ENCODE measurements around the gene C1QL2.

The C1QL2 gene

GRCh38 chr2:119179202-119179601 lies 20.7 kb upstream of the C1QL2 start:
- no peak for DNase-seq

DNA sequence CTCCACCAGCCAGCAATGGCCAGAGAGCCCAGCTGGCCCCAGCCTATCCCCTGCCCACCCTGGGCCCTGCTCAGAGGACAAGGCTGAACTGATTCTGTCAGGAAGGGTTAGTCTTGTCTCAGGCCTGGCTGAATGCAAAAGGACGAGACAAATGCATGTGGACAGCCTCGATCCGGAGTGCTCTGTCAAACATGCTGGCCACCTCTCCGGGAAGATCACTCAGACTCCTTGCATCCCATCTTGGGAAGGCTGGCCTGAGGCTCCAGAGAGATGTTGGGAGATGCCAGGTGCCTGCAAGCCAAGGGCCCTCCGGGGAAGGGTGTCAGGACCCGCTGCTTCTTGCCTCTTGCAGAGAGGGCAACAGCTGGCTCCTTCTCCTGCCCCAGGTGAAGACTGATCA lies 20.2 kb upstream of the C1QL2 start:
- DNase-seq: no peak

DNA sequence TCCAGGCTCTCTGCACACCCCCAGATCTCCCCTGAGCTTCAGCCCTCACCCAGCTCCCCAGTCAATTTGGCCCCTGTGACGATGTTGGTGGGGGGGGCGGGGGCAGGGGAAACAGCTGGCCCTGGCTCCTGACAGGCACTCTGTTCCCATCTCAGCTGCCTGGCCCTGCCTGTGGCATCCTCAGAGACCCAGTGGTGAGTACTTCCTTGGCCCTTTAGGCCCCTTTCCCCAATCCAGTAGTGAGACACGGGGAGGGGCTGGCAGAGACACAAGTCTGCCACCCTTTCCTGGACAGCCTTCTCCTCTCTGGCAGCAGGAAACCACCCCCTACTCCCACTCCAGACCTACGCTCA lies 19.3 kb upstream of the C1QL2 start:
- no peak for DNase-seq

DNA sequence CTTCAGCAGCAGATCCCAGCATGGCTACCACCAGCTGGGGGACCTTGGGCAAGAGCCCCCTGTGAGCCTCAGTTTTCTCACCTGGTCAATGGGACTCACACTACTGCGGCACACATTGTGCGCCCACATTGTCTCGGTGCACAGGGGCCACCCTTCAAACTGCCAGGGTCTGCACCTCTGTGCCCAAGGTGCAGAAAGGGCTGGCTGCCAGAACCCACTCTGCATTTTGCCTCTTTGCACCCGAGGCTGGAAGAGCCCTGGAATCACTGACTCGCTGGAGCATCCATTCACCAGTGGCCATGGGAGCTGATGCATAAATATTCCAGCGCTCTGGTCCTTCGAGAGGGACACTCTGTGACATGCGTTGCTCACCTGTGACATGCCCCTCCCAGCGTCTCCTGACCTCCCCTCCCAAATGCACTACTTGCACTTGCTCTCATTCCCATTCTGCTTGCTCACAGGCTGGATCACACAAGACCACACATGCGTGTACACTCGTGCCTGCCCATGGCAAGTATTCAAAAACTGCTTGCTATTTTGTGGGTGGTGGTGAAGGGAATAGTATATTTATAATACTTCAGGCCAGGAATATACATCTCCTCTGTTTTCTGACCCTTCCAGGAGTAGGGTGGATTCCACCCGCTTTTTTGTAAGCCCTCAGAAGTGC lies 18.8 kb upstream of the C1QL2 start:
- DNase-seq: no peak

- no peak for DNase-seq
These were observed 17.0 kb upstream of the C1QL2 start for GRCh38 chr2:119175517-119175916.

GRCh38 chr2:119174993-119175347 lies 16.4 kb upstream of the C1QL2 start:
- DNase-seq: no peak

DNA sequence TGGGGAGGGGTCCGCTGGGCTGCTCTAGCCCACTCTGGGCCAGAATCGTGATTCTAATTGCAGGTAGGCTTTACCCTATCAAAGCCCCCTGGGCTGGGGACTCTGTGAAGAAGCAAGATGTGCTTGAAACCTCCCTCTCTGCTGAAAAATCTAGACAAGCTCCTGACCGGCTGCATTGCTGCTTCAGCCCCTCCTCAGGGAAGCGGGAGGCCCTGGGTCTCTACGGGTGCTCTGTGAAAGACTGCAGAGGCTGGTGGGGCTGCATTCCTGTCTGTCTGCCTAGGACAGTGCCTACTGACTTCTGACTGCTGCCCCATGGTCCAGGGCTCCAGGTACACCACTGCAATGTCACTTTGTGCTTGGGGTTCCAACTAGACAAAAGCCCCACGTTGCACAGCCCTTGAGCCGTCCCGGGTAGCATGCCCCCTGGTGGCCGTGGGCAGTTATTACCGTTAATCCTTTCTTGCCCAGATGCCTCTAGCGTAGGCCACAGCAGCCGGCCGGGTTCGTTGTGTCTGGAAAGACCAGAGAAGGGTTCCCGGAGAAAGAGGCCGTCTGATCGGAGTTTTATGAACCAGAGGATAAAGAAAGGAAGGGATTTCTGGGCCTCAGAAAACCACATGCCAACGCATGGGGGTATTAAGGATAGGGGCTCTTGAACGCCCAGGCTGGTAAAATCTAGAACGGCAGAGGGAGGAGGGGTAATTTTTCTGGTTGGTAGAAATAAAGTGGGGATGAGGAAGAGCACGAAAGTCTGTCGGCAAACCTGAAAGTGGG lies 15.9 kb upstream of the C1QL2 start:
- DNase-seq: peak; percentile 70 to 89 (median 84)

- no peak for DNase-seq
These were observed 15.1 kb upstream of the C1QL2 start for GRCh38 chr2:119173556-119174060.

- DNase-seq: no peak
These were observed 12.0 kb upstream of the C1QL2 start for GRCh38 chr2:119170504-119170903.

DNA sequence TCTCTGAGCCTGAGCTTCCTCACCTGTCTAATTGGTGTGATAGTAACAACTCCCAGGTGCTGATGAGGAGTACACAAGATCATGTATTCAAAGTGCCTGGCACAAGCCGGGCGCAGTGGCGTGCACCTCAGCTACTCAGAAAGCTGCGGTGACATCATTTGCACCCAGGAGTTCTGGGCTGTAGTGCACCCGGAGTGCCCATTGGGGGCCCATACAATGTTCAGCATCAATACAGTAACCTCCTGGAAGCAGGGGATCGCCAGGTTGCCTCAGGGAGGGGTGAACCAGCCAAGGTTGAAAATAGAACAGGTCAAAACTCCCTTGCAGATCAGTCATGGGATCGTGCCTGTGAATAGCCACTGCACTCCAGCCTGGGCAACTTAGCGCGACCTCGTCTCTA lies 11.2 kb upstream of the C1QL2 start:
- DNase-seq: no peak

DNA sequence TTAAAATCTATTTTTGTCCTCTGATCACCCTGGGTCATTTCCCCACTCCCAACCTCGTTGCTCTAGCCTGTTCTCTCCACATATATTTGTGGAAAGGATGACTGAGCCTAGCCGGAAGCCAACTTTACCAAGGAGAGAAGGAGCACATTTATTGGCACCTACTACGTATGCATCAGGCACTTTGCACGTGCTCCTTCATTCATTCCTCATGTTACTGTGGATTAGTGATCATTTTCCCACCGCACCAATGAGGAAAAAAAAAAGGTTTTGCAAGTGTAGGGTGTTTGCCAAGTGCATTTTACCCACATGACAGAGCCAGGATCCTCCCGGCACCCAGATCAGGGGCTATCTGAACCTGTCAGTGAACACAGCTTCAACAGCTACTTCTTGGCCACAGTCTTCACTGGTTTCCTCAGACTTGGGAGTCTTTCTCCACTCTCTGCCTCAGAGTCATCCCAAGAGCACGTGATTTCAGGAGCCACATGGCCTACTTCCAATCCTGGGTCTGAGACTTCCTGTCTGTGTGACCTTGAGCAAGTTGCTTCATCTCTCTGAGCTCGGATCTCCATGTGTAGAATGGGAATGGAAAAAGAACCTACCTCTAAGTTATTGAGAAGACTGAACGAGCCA lies 1.9 kb upstream of the C1QL2 start:
- DNase-seq: peak in 1 of 3 donors; percentile 25

DNA sequence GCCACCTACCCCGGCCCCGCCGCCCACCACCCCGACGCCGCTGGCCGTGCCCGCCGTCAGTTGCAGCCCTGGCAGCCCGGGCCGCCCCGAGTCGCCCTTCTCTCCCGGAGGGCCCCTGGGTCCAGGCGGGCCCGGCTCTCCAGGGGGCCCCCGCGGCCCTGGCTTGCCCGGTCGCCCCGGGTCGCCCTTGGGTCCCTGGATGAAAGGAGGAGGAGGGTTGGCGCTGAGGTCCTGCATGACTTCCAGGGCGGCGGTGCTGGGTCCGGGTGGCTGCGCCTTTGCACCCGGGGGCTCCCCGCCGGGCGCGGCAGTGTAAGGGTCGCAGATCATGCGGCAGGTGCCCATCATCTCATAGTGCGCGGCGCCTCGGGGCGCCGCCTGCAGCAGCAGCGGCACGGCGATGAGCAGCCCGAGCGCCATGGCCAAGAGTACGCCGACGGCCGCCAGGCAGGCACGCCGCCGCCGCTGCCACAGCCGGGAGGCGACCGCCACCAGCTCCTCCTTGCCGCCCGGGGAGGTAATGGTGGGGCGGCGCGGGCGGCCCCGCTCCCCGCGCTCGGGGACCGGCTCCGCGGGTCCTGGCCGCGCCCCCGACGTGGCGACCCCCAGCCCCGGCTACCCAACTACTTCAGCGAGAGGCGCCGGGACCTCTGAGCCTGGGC lies 570 bp downstream of the C1QL2 start:
- no peak for DNase-seq

DNA sequence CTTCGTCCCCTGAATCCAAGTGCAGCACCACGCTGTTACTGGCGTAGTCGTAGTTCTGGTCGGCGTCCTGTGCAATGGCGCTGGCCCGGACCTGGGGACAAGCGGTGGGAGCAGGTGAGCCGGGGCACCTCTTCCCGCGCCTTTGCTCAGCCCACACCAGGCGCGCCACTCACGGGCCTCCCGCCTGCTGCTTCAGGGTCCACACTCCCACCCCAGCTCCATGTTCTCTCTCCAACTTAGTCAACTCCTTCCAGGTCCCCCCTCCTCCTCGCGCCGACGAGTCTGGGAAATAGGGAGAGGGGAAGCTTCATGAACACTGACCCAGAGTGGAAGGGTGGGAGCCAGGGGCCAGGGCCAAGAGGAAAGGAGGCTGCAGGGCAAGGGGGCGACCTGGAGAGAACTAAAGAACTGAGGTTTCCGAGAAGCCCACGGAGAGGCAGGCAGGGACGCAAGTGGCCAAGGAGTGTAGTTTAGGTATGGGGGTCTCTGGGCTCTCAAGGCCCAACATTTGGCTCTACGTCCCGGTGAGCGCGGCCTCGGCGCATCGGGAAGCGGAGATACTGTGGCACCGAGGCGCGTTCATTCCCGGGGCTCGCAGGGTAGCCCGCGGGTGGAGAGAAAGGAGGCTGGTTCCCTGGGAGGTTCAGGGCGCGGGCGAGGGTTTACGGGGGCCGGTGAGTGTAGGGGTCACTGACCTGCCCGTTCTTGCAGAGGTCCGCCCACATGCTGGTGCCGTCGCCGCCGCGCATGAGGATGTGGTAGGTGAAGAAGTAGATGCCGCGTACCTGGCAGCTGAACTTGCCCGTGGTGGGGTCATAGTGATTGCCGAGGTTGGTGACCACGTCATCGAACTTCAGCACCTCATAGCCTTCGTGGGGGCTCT lies 1.4 kb downstream of the C1QL2 start:
- no peak for DNase-seq

DNA sequence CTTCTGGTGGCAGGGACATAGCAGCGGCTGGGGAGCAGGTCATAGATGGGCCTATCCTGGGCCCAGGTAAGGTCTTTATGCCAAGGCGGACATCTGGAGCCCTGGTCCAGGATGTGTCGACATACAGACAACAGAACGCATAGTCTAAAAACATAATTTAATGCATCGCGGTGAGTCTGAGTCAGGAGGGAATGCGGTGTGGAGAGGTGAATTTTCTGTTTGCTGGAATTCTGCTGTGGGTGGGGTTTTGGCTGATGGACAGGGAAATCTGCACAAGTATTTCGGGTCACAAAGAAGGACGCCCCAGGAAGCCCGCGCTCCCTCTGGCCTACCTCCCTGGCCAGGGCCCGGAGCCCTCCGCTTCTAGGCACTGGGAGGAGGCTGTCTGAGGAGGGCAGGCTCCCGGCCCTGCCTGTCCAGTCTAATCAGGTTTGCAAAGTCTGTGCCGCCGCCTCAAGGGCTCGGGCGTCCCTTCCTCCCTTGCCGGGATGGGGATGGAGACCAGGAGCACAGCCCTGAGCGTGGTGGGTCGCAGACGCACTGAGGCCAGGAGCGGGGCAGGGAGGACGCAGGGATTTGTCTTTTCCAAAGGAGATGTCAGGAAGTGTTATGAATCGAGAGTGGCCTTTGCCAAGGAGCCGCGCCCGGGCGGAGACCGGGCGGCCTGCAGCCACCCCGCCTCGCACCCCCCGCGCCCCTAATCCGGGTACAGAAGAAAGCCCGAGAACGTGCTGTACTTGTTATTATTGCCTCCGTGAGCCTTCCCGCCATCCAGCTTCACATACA lies 2.3 kb downstream of the C1QL2 start:
- DNase-seq: no peak

GRCh38 chr2:119155633-119156032 lies 2.9 kb downstream of the C1QL2 start:
- DNase-seq: peak; percentile 78 to 88 (median 84)

DNA sequence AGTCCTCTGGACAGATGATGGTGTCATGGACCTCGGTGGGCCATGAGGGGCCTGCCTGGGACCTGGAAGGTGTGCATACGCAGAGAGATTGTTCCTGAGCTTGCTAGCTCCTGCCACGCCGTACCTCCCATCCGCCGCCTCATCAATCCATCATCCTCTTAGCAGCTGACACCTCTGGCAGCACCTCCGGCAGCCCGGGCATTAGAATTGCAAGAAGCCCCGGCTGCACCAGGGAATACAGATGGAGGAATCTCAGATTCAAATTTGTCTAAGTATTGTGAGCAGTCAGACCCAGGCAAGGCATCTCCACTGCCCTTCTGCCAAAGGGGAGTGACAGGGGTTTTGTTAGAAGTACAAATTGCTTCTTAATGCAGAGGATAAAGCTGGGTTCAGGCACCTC lies 4.5 kb downstream of the C1QL2 start:
- no peak for DNase-seq

DNA sequence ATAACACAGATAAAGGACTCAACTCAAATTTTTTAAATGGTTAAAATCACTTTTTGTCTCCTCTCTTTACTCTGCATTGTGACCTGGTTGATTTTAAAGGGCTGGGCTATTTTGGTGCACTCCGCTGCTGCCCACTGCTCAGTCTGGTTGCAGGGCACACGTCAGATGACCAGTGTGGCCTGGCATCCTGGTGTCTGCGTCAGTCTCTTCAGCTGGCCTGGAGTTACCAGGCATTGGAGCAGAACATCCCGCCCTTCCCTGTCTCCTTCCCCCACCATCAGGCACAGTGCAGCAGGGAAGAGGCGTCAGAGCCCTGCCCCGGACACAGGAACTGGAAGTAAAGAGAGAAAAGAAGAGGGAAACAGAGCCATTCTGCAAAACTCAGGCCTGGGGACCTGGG lies 8.9 kb downstream of the C1QL2 start:
- no peak for DNase-seq

- no peak for DNase-seq
These were observed 10.5 kb downstream of the C1QL2 start for GRCh38 chr2:119147776-119148715.

- no peak for DNase-seq
These were observed 13.7 kb downstream of the C1QL2 start for GRCh38 chr2:119144806-119145205.

GRCh38 chr2:119142824-119143223 lies 15.7 kb downstream of the C1QL2 start:
- no peak for DNase-seq

- DNase-seq: no peak
These were observed 21.0 kb downstream of the C1QL2 start for GRCh38 chr2:119137502-119137901.
